Liver (tissue), 9 donors: Measurements from ENCODE around the gene DYSF. TPM values are rescaled to one million over a fixed set of nuclear protein-coding genes. Genes with fewer than 3 reads are reported as not detected.

Experiments used
- DNase-seq: peaks from one replicate; pipeline ENCODE4 v3.0.0-alpha.2; 2017; ENCODE audit warnings: low spot score
- H3K27ac ChIP-seq, 2 donors: one replicate each; pipeline ENCODE4 v1.7.0; 2013; ENCODE audit warnings: inconsistent platforms in 2 of 2, low read length in 2 of 2, control low read depth in 1 of 2, low read depth in 1 of 2, mild to moderate bottlenecking in 1 of 2
- H3K27me3 ChIP-seq, 4 donors: one replicate each; pipeline versions ENCODE4 v1.6.1 to v1.7.0; 2013; ENCODE audit warnings: low read length in 3 of 4, inconsistent platforms in 1 of 4, mild to moderate bottlenecking in 1 of 4, moderate library complexity in 1 of 4; ENCODE audit not compliant: control insufficient read depth in 4 of 4, insufficient read depth in 4 of 4
- H3K36me3 ChIP-seq, 4 donors: one replicate each; pipeline versions ENCODE4 v1.6.1 to v1.7.0; 2013; ENCODE audit warnings: low read length in 3 of 4, mild to moderate bottlenecking in 3 of 4, low read depth in 1 of 4, moderate library complexity in 1 of 4; ENCODE audit not compliant: control insufficient read depth in 4 of 4, insufficient read depth in 3 of 4
- H3K4me1 ChIP-seq, 4 donors: one replicate each; pipeline versions ENCODE4 v1.6.1 to v1.7.0; 2013; ENCODE audit warnings: low read length in 3 of 4, mild to moderate bottlenecking in 3 of 4, moderate library complexity in 1 of 4; ENCODE audit not compliant: control insufficient read depth in 4 of 4, insufficient read depth in 4 of 4
- H3K4me3 ChIP-seq, 3 donors: one replicate each; pipeline versions ENCODE4 v1.6.1 to v1.7.0; 2013; ENCODE audit warnings: low read length in 3 of 3, control low read depth in 1 of 3, low read depth in 1 of 3, mild to moderate bottlenecking in 1 of 3
- H3K9ac ChIP-seq, 2 donors: one replicate each; pipeline ENCODE4 v1.7.0; 2013; ENCODE audit warnings: low read length in 2 of 2, mild to moderate bottlenecking in 2 of 2, moderate library complexity in 2 of 2, control low read depth in 1 of 2, low read depth in 1 of 2
- H3K9me3 ChIP-seq, 4 donors: one replicate each; pipeline versions ENCODE4 v1.6.1 to v1.7.0; 2013; ENCODE audit warnings: low read length in 3 of 4; ENCODE audit not compliant: control insufficient read depth in 4 of 4
- EGR1 ChIP-seq, 2 donors: IDR thresholded peaks; 2 replicates each; pipeline ENCODE4 v1.6.1; 2016 to 2018; ENCODE audit warnings: antibody characterized with exemption in 2 of 2, low read depth in 2 of 2
- FOXA1 ChIP-seq: IDR thresholded peaks from 2 replicates; pipeline ENCODE4 v1.6.1; 2016; ENCODE audit warnings: antibody characterized with exemption
- FOXA2 ChIP-seq: IDR thresholded peaks from 2 replicates; pipeline ENCODE4 v1.6.1; 2016; ENCODE audit warnings: antibody characterized with exemption
- GABPA ChIP-seq, 2 donors: IDR thresholded peaks in 1 of 2; conservative IDR thresholded peaks in 1 of 2; 2 replicates each; pipeline ENCODE4 v1.6.1; 2016; ENCODE audit warnings: antibody characterized with exemption in 2 of 2, mild to moderate bottlenecking in 1 of 2, moderate library complexity in 1 of 2
- HNF4A ChIP-seq, 2 donors: conservative IDR thresholded peaks; 2 replicates each; pipeline ENCODE4 v1.6.1; 2016; ENCODE audit warnings: antibody characterized with exemption in 2 of 2, mild to moderate bottlenecking in 2 of 2
- HNF4G ChIP-seq: IDR thresholded peaks from 2 replicates; pipeline ENCODE4 v1.6.1; 2016; ENCODE audit warnings: antibody characterized with exemption
- JUND ChIP-seq, 2 donors: IDR thresholded peaks; 2 replicates each; pipeline ENCODE4 v1.6.1; 2016; ENCODE audit warnings: antibody characterized with exemption in 2 of 2
- NR2F2 ChIP-seq: IDR thresholded peaks from 2 replicates; pipeline ENCODE4 v1.6.1; 2016; ENCODE audit warnings: antibody characterized with exemption
- RAD21 ChIP-seq, 2 donors: IDR thresholded peaks; 2 replicates each; pipeline ENCODE4 v1.6.1; 2016; ENCODE audit warnings: antibody characterized with exemption in 2 of 2, mild to moderate bottlenecking in 2 of 2
- RXRA ChIP-seq, 2 donors: IDR thresholded peaks; 2 replicates each; pipeline ENCODE4 v1.6.1; 2017 to 2018; ENCODE audit warnings: antibody characterized with exemption in 2 of 2, mild to moderate bottlenecking in 1 of 2
- SP1 ChIP-seq: IDR thresholded peaks from 2 replicates; pipeline ENCODE4 v1.6.1; 2018; ENCODE audit warnings: antibody characterized with exemption, mild to moderate bottlenecking
- TAF1 ChIP-seq: conservative IDR thresholded peaks from 2 replicates; pipeline ENCODE4 v1.6.1; 2016; ENCODE audit warnings: antibody characterized with exemption, mild to moderate bottlenecking
- YY1 ChIP-seq: IDR thresholded peaks from 2 replicates; pipeline ENCODE4 v1.6.1; 2016; ENCODE audit warnings: antibody characterized with exemption, mild to moderate bottlenecking
- WGBS: extraction: QIAGEN DNeasy Blood & Tissue Kit; methylation state at CpG from one replicate; pipeline ENCODE4 v1.1.7; 2013; 5-methylcytosine and 5-hydroxymethylcytosine counted together
- polyA plus RNA-seq, 2 donors: library from polyadenylated mRNA; stranded (reverse) in 1 of 2; unstranded in 1 of 2; fragments of 200-250 nt in 1 of 2; fragments of >200 nt in 1 of 2; fragmentation: Nextera tagmentation in 1 of 2; extraction: Ambion mirVana in 1 of 2; gene quantifications; one replicate each; pipeline versions ENCODE4 v1.2.1 to v1.2.3, GENCODE V29; 2013 to 2015
- total RNA-seq, 2 donors: library from RNA; depleted of rRNA; stranded (reverse); fragments of >200 nt; gene quantifications; one replicate each; pipeline ENCODE4 v1.2.3, GENCODE V29; 2014
- TF ChIP-seq, protein P1 (sequence below): IDR thresholded peaks from 2 replicates; pipeline ENCODE4 v1.6.1; 2016; ENCODE audit warnings: antibody characterized with exemption, mild to moderate bottlenecking
- TF ChIP-seq, protein P2 (sequence below): IDR thresholded peaks from 2 replicates; pipeline ENCODE4 v1.6.1; 2016; ENCODE audit warnings: antibody characterized with exemption
- TF ChIP-seq, protein P3 (sequence below): IDR thresholded peaks from 2 replicates; pipeline ENCODE4 v1.6.1; 2016; ENCODE audit warnings: antibody characterized with exemption
- TF ChIP-seq, protein P4 (sequence below): fragments of 150-350 bp; IDR thresholded peaks from 2 replicates; pipeline ENCODE4 v1.5.1; 2017; ENCODE audit warnings: improper control_type of control experiment, low read depth, low read length; ENCODE audit not compliant: missing input control
- donor health status: healthy.
- donor health status: healthy.
- donor health status: healthy.
- donor health status: healthy.
- donor health status: healthy.

DYSF gene
- total and polyA plus RNA-seq, 4 donors, result 8.5 to 20.8 (median 13.6) TPM

DNA sequence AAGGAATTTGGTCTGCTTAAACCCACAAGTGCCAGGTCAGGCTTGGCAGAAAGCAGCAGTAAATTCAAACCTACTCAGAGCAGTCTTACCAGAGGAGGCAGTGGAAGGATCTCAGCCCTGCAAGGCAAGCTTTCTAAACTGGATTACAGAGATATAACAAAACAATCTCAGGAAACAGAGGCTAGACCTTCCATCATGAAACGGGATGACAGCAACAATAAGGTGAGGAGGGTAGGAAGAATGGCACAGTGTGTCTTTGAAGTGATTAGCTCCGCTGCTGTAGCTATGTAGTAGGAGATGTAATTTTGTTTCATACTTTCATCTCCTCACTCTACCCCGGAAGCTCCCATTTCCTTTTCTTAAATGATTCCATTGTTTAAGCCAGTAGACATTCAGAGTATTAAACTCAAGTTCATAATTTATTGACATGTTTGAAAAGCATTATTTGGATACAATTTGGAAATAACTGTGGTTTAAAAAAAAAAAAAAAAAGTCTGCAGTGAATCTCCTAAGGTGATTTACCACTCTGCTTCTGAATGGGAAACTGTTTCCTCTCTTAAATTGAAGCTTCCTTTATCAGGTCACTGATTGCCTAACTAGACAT is 29.4 kb upstream of the DYSF start:
- H3K9me3 ChIP-seq, result no peaks in the 10 kb centered on the region
- H3K27me3 ChIP-seq, result no peaks in the 10 kb centered on the region
- H3K9ac ChIP-seq, result no peak overlapping the region
- H3K4me3 ChIP-seq, result no peak overlapping the region
- peaks cover 1 to 32% (median 14%) of the 10 kb centered on the region in 4 donors for H3K36me3 ChIP-seq
- no peak overlapping the region for H3K27ac ChIP-seq
- DNase-seq, result no peak
- WGBS, result 85% methylated on average over 3 of the region's 3 CpGs
- TF ChIP-seq FOXA2, result no peak
- TF ChIP-seq FOXA1, result no peak
- TF ChIP-seq GABPA (IDR thresholded peaks at IDR 0.05 in 1 of 2, conservative IDR thresholded peaks at IDR 0.05 in 1 of 2), result no peak
- no peak for TF ChIP-seq YY1
- TF ChIP-seq RAD21 (IDR thresholded peaks at IDR 0.05), result no peak
- TF ChIP-seq, protein P1, sequence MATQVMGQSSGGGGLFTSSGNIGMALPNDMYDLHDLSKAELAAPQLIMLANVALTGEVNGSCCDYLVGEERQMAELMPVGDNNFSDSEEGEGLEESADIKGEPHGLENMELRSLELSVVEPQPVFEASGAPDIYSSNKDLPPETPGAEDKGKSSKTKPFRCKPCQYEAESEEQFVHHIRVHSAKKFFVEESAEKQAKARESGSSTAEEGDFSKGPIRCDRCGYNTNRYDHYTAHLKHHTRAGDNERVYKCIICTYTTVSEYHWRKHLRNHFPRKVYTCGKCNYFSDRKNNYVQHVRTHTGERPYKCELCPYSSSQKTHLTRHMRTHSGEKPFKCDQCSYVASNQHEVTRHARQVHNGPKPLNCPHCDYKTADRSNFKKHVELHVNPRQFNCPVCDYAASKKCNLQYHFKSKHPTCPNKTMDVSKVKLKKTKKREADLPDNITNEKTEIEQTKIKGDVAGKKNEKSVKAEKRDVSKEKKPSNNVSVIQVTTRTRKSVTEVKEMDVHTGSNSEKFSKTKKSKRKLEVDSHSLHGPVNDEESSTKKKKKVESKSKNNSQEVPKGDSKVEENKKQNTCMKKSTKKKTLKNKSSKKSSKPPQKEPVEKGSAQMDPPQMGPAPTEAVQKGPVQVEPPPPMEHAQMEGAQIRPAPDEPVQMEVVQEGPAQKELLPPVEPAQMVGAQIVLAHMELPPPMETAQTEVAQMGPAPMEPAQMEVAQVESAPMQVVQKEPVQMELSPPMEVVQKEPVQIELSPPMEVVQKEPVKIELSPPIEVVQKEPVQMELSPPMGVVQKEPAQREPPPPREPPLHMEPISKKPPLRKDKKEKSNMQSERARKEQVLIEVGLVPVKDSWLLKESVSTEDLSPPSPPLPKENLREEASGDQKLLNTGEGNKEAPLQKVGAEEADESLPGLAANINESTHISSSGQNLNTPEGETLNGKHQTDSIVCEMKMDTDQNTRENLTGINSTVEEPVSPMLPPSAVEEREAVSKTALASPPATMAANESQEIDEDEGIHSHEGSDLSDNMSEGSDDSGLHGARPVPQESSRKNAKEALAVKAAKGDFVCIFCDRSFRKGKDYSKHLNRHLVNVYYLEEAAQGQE, result no peak
- TF ChIP-seq, protein P2, sequence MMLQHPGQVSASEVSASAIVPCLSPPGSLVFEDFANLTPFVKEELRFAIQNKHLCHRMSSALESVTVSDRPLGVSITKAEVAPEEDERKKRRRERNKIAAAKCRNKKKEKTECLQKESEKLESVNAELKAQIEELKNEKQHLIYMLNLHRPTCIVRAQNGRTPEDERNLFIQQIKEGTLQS, result no peak
- no peak for TF ChIP-seq NR2F2
- TF ChIP-seq TAF1, result no peak
- TF ChIP-seq, protein P3, sequence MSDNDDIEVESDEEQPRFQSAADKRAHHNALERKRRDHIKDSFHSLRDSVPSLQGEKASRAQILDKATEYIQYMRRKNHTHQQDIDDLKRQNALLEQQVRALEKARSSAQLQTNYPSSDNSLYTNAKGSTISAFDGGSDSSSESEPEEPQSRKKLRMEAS, result no peak
- no peak for TF ChIP-seq HNF4G
- TF ChIP-seq, protein P4, sequence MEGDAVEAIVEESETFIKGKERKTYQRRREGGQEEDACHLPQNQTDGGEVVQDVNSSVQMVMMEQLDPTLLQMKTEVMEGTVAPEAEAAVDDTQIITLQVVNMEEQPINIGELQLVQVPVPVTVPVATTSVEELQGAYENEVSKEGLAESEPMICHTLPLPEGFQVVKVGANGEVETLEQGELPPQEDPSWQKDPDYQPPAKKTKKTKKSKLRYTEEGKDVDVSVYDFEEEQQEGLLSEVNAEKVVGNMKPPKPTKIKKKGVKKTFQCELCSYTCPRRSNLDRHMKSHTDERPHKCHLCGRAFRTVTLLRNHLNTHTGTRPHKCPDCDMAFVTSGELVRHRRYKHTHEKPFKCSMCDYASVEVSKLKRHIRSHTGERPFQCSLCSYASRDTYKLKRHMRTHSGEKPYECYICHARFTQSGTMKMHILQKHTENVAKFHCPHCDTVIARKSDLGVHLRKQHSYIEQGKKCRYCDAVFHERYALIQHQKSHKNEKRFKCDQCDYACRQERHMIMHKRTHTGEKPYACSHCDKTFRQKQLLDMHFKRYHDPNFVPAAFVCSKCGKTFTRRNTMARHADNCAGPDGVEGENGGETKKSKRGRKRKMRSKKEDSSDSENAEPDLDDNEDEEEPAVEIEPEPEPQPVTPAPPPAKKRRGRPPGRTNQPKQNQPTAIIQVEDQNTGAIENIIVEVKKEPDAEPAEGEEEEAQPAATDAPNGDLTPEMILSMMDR, result no peak
- TF ChIP-seq RXRA (IDR thresholded peaks at IDR 0.05), result no peak
- TF ChIP-seq SP1, result no peak
- TF ChIP-seq HNF4A (conservative IDR thresholded peaks at IDR 0.05), result no peak
- no peak for TF ChIP-seq EGR1 (IDR thresholded peaks at IDR 0.05; ENCODE audit: low read depth in 2 of 2)
- TF ChIP-seq JUND (IDR thresholded peaks at IDR 0.05), result no peak
- peaks cover 5 to 28% (median 13%) of the 10 kb centered on the region in 4 donors for H3K4me1 ChIP-seq

DNA sequence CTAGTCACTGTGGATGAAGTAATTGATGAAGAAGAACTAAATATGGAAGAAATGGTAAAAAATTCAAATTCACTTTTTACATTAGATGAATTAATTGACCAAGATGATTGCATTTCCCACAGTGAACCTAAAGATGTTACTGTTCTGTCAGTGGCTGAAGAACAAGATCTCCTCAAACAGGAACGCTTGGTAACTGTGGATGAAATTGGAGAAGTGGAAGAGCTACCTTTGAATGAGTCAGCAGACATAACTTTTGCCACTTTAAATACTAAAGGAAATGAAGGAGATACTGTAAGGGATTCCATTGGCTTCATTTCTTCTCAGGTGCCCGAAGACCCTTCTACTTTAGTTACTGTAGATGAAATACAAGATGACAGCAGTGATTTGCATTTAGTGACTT is 26.6 kb upstream of the DYSF start:
- Histone ChIP-seq H3K4me1 (peaks cover 3 to 28% (median 20%) of the 10 kb centered on the region in 4 donors), H3K4me3 (no peak overlapping the region), H3K36me3 (peaks cover 1 to 39% (median 19%) of the 10 kb centered on the region in 4 donors), H3K27ac (no peak overlapping the region), H3K9me3 (no peaks in the 10 kb centered on the region), H3K9ac (no peak overlapping the region), H3K27me3 (no peaks in the 10 kb centered on the region)
- TF ChIP-seq, protein P2, result no peak
- no peak for TF ChIP-seq YY1
- no peak for TF ChIP-seq TAF1
- WGBS, result 99% methylated on average over 2 of the region's 2 CpGs
- no peak for DNase-seq
